ENCODE data around the gene ARID1B.

Gene ARID1B

GRCh38 chr6:157236040-157236725 lies 459.0 kb downstream of the ARID1B start:
- no peak for DNase-seq

GRCh38 chr6:157238346-157238745 lies 461.2 kb downstream of the ARID1B start:
- no peak for DNase-seq

GRCh38 chr6:157239148-157239547 lies 462.0 kb downstream of the ARID1B start:
- no peak for DNase-seq

- DNase-seq = no peak
Measured at GRCh38 chr6:157239671-157240058, 462.5 kb downstream of the ARID1B start.

GRCh38 chr6:157240059-157240959 lies 463.1 kb downstream of the ARID1B start:
- no peak for DNase-seq

GRCh38 chr6:157240960-157241311 lies 463.8 kb downstream of the ARID1B start:
- no peak for DNase-seq

GRCh38 chr6:157242791-157243190 lies 465.6 kb downstream of the ARID1B start:
- DNase-seq = no peak

GRCh38 chr6:157244175-157244574 lies 467.0 kb downstream of the ARID1B start:
- DNase-seq = no peak

- DNase-seq = no peak
Measured at GRCh38 chr6:157244780-157245179, 467.6 kb downstream of the ARID1B start.

- DNase-seq = no peak
Measured at GRCh38 chr6:157245436-157245835, 468.3 kb downstream of the ARID1B start.

- DNase-seq = no peak
Measured at GRCh38 chr6:157246048-157246630, 469.0 kb downstream of the ARID1B start.

- DNase-seq = no peak
Measured at GRCh38 chr6:157246771-157247484, 469.8 kb downstream of the ARID1B start.

- no peak for DNase-seq
Measured at GRCh38 chr6:157248264-157248663, 471.1 kb downstream of the ARID1B start.

- no peak for DNase-seq
Measured at GRCh38 chr6:157249826-157250225, 472.6 kb downstream of the ARID1B start.

GRCh38 chr6:157251586-157252247 lies 474.5 kb downstream of the ARID1B start:
- DNase-seq = no peak

GRCh38 chr6:157253017-157253416 lies 475.8 kb downstream of the ARID1B start:
- DNase-seq = no peak

GRCh38 chr6:157253699-157254098 lies 476.5 kb downstream of the ARID1B start:
- DNase-seq = no peak

- no peak for DNase-seq
Measured at GRCh38 chr6:157254538-157254937, 477.4 kb downstream of the ARID1B start.

GRCh38 chr6:157255079-157255478 lies 477.9 kb downstream of the ARID1B start:
- DNase-seq = no peak

GRCh38 chr6:157258878-157259277 lies 481.7 kb downstream of the ARID1B start:
- DNase-seq = no peak

- DNase-seq = no peak
Measured at GRCh38 chr6:157259443-157259842, 482.3 kb downstream of the ARID1B start.
